HG02798 (cell line): ENCODE measurements around the gene APLP2.
"Not testable (repeated sequence)": the region's sequence is repeated elsewhere in the genome, so short reads cannot be mapped to it uniquely, and the experiment has no call there.

Source experiments
- ATAC-seq: cut with Tn5 transposase; IDR thresholded peaks from one replicate; pipeline ENCODE4 v1.9.1; 2021; ENCODE audit warnings: mild to moderate bottlenecking; ENCODE audit not compliant: unreplicated experiment, poor library complexity

Gene APLP2

DNA sequence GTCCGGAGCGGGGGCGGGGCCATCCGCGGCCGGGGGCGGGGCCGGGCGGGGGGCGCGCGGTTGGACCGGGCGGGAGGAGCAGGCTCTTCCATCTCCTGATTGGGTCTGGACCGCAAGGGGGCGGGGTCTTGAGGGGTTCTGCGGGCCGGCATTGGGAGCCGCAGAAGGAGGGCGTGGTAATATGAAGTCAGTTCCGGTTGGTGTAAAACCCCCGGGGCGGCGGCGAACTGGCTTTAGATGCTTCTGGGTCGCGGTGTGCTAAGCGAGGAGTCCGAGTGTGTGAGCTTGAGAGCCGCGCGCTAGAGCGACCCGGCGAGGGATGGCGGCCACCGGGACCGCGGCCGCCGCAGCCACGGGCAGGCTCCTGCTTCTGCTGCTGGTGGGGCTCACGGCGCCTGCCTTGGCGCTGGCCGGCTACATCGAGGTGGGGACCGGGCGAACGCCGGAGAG lies at the start of gene APLP2:
APLP2 (plus strand) TSS at position 236 of the 450 bp plus-strand sequence; CDS start at position 320, 84 bp downstream.
- ATAC-seq: peak; percentile 97

- ATAC-seq: no peak
Measured at GRCh38 chr11:130020323-130020722, 49.4 kb upstream of the APLP2 start.

GRCh38 chr11:130021606-130022005 lies 48.1 kb upstream of the APLP2 start:
- ATAC-seq: not testable (repeated sequence)

DNA sequence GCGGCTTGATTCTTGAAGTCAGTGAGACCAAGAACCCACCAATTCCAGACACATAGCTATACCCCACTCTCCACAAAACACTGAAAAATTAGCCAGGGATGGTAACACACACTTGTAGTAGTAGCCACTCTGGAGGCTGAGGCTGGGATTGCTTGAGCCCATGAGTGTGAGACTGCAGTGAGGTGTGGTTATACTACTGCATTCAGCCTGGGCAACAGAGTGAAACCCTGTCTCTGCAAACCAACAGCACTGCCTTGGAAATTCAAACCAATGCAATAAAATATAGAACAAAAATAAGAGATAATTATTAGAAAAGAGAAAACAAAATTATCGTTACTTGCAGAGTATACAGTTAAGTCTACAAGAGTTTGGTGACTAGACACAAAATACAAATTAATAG lies 46.9 kb upstream of the APLP2 start:
- no peak for ATAC-seq

DNA sequence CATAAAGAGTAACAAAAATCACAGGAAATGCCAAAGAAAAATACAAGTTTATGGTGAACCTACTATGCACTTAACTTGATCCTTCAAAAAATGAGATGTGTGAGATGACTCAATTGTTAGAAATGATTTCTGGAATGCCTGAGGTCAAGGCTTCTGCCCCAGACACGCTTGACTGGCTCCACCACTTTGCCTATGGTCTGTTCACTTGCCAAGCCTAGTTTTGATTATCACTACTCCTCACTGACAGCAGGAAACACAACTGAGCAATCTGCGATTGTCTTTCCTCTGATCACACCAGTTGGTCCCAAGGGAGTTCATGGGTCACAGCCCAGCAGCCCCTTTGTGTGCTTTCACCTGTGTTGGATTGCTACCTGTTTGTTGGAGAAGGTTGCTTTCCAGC lies 46.5 kb upstream of the APLP2 start:
- peak; percentile 79 for ATAC-seq

GRCh38 chr11:130024361-130024760 lies 45.3 kb upstream of the APLP2 start:
- no peak for ATAC-seq

- no peak for ATAC-seq
Measured at GRCh38 chr11:130025371-130025770, 44.3 kb upstream of the APLP2 start.

DNA sequence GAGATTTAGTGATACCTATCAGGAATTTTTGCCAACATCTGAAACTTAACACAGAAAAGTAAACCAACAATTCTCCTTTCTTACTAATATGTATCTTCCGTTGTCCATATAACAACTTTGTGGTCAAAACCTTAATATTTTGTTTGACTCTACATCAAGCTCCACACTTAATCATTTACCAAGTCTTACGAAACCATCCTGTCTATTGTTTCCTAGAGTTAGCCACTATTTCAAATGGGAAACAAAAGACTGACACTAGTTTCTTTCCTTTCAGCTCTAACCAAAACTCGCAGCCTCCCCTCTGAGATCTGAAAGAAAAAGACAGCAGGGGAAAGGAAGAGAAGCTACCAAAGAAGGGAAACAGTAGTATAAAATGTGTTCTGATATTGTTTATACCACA lies 40.6 kb upstream of the APLP2 start:
- ATAC-seq: no peak

GRCh38 chr11:130031056-130031455 lies 38.6 kb upstream of the APLP2 start:
- ATAC-seq: no peak

GRCh38 chr11:130031945-130032344 lies 37.7 kb upstream of the APLP2 start:
- ATAC-seq: no peak

DNA sequence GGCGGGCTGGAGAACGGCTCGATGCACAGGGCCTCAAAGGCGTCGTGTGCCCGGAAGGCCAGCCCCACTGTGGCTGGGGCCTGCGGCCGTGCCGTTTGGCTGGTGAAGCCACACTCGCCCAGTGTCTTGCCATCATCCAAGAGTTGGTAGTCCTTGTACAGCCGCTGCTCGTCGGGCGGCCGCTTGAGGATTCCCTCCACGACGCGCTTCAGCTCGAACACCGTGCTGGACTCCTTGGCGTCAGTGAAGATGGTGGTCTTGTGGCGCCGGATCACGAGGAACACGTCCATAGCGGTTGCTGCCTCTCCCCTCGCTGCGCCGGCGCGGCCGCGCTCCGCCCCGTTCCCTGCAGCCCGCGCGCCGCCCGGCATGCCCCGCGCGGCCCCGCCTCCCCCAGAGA lies 36.8 kb upstream of the APLP2 start:
- no peak for ATAC-seq

GRCh38 chr11:130034236-130034635 lies 35.5 kb upstream of the APLP2 start:
- ATAC-seq: no peak

- no peak for ATAC-seq
Measured at GRCh38 chr11:130037058-130037457, 32.6 kb upstream of the APLP2 start.

DNA sequence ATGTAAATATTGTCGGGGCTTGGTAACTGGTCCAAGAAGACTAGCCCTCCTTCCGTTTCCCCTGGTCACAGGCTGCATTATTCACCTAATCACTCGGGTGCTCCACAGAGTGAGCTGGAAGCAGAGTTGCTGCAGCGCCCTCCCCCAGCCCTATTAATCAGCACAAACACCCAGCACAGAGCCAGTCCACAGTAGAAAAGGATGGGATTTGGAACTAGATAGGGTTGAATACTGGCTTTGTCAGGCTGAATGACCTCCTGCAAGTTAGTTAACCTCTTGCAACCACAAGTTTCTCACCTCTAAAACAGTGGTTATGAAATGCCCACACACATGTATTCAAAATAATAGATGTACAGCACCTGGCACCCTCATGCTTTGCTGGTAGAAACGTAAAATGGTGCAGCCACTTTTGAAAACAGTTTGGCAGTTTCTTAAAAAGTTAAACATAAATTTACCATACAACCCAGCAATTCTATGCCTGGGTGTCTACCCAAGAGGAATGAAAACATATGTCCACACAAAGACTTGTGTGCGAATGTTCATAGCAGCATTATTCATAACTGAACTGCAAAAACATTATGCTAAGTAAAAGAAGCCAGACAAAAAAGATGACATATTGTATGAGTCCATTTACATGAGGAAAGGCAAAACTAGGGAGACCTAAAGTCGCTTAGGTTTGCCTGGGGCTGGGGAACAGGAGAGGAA lies 31.7 kb upstream of the APLP2 start:
- peak; percentile 66 for ATAC-seq

DNA sequence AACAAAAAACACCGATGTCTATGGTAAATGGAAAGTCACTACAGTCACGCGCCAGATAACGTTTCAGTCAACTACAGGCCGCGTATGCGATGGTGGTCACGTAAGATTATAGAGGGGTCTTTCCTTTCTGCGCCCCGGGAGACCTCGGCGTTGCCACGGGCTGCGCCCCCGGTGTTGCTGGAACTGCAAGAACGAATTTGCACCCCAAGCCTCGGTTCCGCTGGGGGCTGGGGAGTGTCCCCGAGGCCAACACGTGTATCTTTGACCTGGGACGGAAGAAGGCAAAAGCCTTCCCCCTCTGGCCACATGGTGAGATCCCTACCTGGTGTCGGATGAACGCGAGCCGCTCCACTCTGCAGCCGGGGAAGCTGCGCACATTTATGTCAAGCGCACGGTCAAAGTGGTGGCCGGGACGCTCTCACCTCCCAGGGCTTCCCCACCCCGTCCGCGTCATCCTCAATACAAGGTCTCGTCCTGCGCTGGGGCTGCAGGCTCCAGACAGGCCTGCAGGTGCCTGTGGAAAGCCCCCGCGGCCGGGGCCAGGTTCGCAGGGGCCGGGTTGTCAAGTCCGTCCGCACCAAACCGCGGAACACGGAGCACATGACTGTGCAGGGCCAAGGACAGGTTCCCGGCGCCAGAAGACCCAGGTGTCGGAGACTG lies 29.3 kb upstream of the APLP2 start:
- ATAC-seq: no peak

DNA sequence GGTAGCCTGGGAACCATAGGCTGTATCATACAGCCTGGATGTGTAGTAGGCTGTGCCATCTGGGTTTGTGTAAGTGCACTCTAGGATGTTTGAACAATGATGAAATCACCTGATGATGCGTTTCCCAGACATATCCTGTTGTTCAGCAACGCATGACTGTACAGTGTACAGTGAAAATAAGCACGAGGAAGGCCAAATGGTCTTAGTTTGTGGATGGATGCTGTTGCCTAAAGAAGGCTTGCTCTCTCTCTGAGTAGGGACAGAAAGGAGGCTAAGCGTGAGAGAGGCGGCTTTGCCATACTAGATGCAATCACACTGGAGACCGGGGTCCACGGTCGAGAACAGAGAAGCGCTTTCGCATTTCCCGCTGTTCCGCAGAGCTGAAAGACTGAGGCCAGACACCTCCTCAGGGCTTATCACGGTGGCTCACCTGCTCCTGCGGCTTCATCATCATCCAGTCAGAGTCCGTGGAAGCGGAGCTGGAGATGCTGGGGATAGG lies 27.6 kb upstream of the APLP2 start:
- ATAC-seq: no peak

DNA sequence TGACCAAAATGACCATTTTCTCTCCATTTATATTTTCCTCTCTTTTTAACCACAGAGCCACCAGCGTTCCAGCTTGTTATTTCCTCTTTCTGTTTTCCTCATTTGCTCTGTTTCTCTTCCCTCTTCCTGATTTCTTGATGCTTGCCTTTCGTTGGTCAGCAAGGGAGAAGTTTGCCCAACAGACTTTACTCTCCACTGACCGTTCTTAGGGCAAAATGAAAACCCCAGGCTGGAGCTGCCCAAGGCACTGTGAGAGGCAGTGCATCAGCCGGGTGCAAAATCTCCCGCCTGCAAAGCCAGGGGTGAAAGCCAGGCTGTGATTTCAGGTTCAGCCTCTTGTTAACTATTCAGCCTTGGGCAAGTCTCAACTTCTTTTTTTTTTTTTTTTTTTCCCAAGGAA lies 26.1 kb upstream of the APLP2 start:
- ATAC-seq: no peak

DNA sequence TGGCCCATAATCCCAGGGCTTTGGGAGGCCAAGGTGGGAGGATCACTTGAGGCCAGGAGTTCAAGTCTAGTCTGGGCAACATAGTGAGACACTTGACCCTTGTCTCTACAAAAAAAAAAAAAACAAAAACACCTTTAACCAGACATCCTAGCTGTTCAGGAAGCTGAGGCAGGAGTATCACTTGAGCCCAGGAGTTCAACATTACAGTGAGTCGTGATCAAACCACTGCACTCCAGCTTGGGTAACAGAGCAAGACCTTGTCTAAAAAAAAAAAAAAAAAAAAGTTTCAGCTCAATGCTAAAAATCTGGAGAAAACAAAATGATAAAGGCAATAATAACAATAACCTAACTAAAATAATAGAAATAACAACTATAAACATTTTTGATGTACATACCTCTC lies 22.6 kb upstream of the APLP2 start:
- ATAC-seq: no peak

- no peak for ATAC-seq
Measured at GRCh38 chr11:130049328-130049771, 20.3 kb upstream of the APLP2 start.

DNA sequence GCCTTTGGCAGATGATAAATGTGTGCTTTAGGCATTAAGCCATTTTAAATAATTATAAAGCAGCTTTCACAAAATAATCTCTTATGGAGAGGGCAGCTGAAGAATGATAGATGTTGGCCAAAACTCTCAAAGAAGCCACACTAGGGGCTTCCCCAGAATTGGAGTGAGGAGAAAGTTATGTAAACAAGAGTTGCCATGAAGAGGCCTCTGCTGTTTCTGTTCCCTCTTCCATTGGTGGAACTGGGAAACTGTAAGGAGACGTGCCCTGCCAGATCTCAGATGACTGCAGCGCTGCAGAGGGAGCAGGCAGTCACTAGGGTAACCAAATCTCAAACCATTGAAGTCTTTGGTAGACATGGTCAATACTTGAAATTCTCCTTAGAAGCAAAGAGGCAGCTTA lies 19.4 kb upstream of the APLP2 start:
- no peak for ATAC-seq

- ATAC-seq: no peak
Measured at GRCh38 chr11:130051082-130051481, 18.6 kb upstream of the APLP2 start.

GRCh38 chr11:130052567-130052966 lies 17.1 kb upstream of the APLP2 start:
- no peak for ATAC-seq
